Measurements from ENCODE around the gene SEC14L3.
A peak's percentile ranks its signal among the peaks of the same experiment; 100 is the strongest.

SEC14L3 gene

DNA sequence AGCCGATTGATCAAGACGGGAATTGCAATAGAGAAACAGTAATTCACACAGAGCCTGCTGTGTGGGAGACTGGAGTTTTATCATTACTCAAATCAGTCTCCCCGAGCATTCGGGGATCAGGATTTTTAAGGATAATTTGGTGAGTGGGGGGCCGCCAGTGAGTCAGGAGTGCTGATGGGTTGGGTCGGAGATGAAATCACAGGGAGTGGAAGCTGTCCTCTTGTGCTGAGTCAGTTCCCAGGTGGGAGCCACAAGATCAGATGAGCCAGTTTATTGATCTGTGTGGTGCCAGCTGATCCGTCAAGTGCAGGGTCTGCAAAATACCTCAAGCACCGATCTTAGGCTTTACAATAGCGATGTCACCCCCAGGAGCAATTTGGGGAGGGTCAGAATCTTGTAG, 30.7 kb downstream of the SEC14L3 start:
- DNase-seq, result no peak

DNA sequence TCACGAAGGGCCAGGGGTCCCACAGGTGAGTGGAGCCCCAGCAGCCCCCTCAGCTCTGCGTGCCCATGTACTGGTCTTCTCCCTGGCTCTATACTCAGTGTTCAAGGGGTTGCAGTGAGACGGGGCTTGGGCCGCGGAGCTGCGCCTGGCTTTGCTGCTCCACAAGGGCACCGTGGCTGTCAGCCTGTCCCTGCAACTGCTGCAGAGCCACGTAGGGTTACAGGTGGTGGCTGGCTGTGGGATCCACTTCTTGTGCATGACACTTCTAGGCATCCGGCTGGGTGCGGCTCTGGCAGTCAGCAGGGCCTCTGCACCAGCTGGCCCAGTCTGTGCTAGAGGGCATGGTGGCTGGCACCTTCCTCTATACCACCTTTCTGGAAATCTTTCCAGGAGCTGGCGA, 32.0 kb downstream of the SEC14L3 start:
- DNase-seq, result no peak

DNA sequence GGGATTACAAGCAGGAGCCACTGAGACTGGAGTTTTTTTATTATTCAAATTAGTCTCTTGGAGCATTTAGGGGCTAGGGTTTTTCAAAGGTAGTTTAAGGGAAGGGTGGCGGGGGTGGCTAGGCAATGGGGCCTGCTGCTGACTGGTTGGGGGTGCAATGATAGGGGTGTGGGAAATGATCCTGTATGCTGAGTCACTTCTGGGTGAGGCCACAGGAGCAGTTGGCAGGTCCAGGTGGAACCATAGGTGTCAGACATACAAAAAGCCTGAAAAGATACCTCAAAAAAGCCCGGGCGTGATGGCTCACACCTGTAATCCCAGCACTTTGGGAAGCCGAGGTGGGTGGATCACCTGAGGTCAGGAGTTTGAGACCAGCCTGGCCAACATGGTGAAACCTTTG, 32.6 kb downstream of the SEC14L3 start:
- DNase-seq, result no peak

DNA sequence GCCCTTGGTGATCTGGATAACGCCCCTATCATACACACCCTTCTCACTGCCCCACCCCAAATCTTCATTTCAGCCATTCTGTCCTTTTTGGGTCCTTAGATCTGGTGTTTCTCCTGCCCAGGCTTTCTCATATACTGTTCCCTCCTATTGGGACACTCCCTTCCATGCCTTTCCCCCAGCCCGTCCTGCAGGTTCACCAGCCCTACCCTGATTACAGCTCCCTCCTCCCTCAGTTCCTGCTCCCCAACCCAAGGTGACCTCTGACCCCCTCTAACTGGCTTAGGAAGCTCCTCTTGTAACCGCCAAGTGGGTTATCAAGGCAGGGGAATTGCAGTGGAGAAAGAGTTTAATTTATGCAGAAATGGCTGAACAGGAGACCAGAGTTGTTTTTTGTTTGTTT, 33.3 kb downstream of the SEC14L3 start:
- no peak for DNase-seq

DNA sequence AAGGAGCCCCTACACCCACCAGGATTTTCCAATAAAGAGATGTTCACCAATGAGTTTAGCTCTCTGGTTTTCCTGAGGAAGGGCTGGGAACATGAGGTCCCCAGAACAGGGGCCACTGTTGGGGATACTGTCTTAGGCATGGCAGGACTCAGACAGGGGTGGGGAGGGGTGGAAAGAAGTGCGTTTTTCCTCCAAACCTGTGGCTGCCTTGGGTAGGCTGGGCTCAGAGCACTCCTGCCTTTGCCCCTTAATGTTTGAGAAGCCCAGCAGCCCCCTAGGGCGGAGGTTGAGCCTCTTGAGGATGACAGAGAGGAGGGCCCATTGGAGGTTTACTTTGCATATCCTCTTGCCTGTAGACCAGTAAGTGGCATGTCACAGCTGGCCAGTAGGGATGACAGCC, 35.6 kb downstream of the SEC14L3 start:
- DNase-seq, result no peak

DNA sequence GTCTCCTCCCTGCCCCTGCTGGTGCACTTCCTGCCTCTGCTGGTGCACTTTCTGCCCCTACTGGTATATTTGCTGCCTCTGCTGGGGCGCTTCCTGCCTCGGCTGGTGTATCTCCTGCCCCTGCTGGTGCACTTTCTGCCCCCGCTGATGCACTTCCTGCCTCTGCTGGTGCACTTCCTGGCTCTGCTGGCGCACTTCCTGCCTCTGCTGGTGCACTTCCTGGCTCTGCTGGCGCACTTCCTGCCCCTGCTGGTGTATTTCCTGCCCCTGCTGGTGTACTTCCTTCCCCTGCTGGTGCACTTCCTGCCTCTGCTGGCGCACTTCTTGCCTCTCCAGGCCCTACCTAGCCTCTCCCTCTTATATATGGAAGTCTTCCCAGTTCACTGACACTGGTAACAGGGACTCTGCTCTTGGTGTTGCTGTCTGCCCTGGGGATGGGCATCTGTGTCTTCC, 36.1 kb downstream of the SEC14L3 start:
- no peak for DNase-seq

DNA sequence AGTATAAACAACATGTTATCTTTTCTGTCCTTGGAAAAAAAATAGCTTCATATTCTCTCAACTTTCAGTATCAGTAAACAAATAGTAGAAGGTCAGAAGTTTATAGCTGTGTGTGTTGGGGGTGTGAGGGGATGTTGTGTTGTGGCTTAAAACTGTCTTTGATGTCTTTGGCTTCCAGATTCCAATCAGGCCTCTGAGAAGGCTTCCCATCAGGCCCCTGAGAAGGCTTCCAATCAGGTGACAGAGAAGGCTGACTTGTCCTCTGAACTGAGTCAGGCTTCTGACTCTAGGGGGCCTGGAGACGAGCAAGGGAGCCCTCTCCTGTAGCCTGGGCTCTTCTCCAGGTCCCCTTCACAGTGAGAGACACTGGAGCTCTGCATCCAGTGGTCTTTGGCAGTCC, 37.0 kb downstream of the SEC14L3 start:
- DNase-seq, result no peak

DNA sequence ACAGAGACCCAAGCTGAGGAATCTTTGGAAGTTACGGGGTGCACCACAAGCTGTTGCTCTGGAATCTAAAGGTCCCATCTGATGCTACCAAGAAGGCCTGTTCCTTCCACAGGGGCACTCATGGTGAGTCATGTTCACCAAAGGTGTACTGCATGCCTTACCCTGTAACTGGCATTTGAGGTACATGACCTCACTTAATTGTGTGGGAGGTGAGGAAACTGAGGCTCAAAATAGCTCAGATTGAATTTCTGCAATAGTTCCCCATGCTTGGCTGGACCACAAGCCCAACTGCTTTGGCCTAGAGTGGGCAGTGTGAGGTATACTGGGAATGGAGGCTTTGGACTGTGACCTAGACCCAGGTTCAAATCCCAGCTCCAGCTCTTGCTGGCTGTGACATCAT, 38.0 kb downstream of the SEC14L3 start:
- no peak for DNase-seq

DNA sequence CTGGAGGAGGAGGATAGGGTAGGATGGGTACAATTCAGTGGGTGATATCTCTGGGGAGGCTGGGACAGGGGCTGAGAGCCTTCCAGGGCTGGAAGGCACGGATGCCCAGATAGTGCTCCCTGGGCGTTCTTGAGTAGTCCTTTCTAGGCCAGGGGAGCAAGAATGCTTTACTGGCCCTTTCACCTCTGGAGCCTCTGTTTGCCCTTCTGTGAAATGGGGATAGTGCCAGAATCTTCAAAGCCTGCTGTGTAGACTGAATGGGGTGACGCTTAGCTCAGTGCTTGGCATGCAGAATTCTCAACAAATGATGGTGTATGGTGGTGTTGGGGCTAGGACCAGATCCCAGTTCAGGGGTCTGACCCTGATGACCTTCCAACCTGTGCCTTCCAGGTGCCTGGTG, 38.6 kb downstream of the SEC14L3 start:
- no peak for DNase-seq

DNA sequence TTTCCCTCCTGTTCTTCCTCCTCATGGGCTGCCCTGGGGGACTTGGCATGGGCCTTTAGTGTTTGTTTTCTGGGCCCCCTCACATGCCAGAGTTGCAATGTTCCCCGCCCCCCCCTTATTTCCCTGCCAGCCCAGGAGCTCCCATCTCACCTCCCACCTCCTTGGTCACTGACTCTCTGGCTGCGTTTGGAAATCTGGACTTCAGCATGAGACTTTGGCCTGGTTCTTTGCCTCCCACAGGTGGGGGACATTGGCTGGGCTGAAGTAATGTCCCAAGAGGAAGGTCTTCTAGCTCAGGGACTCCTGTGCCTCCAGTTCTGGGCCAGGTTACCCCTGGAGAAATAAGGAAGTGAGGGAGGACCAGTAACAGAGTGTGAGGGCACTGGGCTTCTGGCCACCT, 39.3 kb downstream of the SEC14L3 start:
- no peak for DNase-seq

DNA sequence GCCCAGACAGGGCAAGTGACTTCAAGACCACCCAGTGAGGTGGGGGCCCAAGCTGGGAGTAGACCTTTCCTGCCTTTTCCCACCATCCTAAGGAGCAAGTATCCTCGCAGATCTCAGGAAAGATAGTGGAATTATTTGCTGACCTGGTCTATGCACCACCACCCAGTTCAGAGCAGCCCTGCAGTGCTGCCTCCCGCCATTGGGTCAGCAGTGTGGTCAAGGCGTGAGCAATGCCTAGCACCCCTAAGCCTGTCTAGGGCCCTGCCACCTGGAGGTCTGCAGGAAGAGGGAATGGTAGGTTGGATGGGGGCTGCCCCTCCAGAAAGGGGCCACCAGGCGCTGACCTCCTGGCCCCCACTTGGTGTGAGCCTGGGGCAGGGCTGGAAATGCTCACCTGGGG, 39.7 kb downstream of the SEC14L3 start:
- DNase-seq, result no peak

DNA sequence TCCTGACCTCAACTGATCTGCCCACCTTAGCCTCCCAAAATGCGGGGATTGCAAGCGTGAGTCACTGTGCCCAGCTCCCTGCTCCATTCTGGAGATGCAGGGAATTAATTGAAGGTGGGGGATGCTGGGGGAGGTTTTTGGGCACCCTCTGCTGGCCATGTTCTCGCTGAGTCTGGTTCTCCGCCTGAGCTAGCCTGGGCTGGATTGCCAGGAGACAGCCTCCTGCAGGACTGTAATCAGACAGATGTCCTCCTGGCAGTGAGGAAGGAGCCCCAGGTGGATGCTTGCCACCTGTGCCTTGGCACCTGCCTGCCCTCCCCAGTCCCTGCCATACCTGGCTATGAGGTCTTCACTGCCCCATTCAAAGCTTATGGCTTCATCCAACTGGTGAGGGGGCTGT, 40.9 kb downstream of the SEC14L3 start:
- DNase-seq, result no peak

DNA sequence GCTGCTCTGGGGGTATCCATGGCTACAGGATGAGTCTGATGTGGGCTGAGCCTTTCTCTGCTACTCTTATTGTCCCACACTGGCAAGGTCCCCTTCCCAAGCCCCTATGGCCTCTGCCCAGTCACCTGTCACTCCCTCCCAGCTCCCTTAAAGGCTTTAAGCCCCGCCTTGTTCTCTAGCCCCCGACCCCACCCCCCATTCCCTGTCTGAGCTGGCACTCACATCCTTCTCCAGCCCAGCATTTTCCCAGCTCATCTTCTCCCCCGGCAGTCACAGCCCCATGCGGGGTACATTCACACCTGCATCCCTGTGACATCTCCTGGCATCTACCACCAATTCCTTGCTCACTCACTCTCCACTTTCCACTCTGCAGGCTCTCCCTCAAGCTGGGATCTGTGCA, 41.9 kb downstream of the SEC14L3 start:
- DNase-seq, result no peak

DNA sequence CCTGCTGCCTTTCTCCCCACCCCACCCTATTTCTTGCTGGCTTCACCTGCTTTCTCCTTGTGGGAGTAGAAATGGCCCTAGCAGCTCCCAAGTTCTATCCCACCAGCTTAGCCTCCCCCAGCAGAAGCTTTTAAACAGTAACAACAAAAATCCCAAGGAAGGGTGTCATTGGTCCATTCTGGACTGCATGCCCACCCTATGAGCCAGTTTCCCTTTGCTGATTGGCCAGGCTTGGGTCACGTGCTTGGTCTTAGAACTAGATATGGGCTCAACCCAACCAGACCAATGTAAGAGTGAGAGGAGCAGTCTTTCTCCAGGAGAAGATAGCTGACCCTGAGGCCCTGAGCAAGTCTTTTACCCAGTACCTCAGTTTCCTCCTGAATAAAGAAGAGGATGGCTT, 43.9 kb downstream of the SEC14L3 start:
- no peak for DNase-seq

DNA sequence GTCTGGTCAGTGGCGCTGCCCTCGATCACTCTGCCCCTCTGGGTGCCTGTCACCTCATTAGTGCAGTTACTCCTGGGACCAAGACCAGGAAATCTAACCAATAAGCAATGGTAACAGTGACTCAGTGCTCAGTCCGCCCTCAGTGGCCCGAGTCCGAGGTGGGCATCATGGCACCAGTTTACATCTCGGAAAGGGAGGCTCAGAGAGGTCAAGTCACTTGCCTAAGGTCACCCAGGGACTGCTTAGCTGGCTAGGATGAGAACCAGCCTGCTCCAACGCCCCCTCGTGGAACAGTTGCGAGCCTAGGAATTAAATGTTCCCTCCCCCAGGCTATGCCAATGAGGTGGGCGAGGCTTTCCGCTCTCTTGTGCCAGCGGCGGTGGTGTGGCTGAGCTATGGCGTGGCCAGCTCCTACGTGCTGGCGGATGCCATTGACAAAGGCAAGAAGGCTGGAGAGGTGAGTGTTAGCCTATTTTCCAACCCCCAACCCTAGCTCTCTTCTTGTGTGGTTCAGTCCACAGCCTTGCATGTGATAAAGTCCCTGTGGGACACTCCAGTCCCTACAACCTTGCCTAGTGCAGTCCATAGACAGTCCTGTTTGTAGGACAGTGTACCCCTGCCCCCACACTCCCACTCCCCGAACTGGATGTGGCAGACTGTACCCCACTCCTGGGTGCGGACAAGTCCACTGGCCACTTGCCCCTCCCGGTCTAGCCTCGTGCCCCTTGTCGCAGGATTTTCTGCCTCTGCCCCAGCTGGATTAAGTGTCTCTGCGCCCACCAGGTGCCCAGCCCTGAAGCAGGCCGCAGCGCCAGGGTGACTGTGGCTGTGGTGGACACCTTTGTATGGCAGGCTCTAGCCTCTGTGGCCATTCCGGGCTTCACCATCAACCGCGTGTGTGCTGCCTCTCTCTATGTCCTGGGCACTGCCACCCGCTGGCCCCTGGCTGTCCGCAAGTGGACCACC, 45.1 kb downstream of the SEC14L3 start:
- DNase-seq, result peak; percentile 59

DNA sequence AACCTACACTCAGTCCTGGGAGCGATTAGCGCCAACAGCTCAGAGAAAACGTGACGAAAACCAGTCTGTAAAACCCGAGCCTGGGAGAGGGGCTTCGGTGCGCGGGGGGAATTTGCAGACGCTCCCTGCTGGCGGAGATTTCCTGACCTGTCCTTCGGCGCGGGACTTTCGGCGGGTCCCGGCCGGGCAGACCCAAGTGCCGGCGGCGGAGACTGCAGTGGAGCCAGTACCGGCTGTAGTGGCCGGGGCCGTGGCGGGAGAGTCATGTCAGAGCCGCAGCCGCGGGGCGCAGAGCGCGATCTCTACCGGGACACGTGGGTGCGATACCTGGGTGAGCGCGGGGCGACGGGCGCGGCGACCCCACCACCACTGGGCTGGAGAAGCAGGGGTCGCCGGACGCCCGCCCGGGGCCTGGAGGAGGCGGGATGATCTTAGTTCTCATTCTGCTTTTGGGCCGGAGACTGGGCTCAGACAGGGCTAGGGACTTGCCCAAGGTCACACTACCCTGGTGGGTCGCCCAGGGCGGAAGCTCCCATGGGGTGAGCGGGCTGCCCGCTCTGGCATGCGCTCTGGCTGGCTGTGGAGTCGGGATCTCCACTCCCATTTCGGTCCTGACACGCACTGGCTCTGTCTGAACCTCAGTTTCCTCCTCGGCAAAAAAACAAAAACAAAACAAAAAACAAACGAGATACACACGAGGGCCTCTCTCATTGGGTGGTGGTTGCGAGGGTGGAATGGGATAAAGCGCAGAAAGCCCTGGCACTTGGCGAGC, 46.0 kb downstream of the SEC14L3 start, which contains the start of gene MTFP1:
Gene MTFP1, plus strand, starts transcription at position 153 of the 772 bp plus-strand sequence. Its CDS starts 112 bp downstream, at position 265.
- DNase-seq, result no peak

DNA sequence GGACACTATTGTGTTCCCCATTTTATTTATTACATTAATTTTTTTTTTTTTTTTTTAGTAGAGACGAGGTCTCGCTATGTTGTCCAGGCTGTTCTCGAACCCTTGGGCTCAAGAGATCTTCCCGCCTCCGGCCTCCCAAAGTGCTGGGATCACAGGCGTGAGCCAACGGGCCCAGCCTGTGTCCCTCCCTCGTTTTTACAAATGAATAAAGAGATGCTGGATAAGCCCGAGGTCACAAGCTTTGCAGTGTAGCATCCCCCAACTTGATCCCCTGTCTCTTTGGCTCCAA, 46.5 kb downstream of the SEC14L3 start:
- DNase-seq, result no peak

DNA sequence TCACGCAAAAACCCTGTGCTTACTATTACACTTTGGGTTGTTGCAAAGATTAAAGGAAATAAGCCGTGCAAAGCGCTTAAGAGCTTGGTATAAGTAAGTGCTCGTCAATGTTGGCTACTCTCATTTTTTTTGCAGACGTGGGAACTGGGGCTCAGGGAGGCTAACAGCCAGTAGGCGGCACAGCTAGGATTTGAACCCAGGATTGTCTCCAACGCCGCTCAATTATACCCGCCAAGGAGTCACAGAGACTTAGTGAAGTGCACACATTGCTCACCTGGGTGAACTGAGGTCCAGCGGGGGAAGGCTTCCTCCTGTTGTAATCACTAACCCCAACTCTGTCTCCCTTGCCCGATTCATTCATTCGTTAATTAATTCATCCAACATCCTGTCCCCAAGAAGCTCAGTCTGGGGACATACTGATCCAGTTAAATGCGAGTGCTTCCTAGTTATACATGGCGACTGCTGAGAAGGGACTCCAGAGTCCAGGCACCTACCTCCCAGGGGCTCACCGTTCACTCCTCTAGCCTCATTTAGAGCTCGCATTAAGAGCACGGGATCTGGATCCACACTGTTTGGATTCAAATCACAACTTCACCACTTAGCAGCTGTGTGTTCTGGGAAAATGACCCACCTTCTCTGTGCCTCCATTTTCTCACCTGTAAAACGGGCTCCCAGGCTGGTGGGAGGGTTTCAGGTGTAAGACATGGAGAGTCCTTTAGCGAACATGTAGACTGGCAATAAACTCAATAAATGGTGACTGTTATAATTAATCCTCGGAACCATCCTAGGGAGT, 47.1 kb downstream of the SEC14L3 start:
- no peak for DNase-seq

DNA sequence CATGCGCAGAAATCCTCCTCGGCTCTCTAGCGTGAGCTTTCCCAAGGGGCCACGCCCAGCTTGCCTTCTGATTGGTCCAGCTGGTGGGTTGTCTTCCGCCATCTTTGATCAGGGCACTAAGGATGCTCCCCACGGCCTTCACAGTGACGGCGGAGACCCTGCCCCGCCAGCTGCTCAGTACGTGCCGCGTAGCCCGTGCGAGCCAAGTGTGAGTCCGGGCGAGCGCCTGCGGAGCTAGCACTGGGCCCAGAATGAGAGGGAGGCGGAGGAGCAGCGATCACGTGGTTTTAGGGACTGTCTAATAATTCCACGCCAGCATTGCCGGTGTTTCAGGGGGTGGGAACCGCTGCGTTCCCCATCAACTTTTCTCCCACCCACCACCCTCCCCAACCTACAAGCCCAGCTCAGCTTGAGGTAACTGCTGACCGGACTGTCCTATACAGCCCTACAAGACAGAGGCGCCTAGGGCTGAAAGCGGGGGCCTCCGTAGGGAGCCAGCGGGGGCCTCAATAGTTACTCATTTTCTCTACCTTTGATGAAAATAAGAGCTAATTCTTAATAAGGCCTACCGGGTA, 47.8 kb downstream of the SEC14L3 start:
- DNase-seq, result peak; percentile 94

DNA sequence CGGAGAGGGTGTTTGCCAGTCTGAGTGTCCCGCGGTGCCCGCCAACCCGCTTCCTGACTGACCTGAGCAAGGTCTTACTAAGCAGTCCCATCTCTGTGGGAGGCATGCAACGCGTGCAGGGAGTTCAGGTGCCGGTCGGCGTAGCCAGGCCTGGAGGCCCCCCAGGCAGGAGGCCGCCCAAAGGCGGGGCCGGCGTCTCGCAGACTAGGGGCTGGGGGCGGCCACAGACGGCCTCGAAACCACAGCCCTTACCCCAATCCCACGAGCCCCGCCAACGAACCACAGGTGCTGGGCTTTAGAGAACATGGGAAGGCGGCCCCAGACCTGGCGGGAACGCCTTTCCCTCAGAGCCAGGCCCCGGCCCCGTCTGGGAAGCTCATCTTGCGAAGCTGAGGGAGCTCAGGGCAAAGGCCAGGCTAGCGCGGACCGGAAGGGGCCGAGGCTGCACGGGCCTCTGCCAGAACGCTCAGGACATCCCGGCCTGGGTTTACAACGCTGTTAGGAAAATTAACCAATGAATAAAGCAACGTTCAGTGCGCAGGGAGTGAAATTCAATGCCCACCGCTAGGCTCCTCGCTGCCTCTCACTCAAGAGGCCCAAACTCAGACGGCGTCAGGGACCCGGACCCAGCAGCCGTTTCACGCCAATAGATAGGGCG, 48.4 kb downstream of the SEC14L3 start:
- DNase-seq, result peak; percentile 24

DNA sequence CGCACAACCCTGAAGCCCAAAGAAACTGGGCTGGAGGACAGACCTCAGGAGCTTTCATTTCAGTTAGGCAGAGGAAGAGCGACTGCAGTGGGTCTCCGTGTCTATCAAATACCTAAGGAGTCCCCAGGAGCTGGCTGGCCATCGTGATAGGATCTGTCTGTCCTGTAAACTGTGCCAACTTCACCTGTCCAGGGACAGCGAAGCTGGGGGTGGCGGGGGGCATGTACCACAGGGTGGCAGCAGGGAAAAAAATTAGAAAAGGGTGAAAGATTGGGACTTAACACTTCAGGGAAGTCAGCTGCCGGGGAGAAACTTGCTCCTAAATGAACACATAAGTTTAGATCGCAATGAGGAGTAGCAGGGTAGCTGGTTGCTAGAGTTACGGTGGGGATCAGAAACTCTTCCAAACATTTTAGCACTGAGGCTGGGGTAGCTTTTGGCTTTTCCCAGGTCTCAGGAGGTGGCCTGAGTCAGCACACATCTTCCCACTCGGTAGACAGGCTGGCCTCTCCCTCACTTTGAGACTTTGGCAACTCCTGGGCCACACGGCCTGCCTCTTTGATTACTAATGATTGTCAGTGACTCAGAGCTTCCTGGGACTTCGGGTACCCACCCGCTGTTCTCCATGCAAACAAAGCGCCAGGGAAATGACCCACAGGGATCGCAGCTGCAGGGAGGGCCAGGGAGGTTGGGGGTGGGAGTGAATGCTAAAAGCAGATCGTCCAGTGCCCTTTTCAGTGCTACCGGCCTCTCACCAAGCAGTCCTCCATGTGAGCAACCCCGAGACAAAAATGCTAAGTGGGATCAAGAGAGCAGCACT, 49.1 kb downstream of the SEC14L3 start:
- DNase-seq, result peak; percentile 24
